K562 (cell line): ENCODE results near the gene MED16. TPM values are rescaled to one million over a fixed set of nuclear protein-coding genes. Genes with fewer than 3 reads are reported as not detected.

ENCODE experiments used
- BRD4 ChIP-seq: fragments of 200-600 bp; sonication (generic); IDR thresholded peaks from 2 replicates; pipeline ENCODE4 v1.6.1; 2017; ENCODE audit warnings: inconsistent platforms
- CXXC5 ChIP-seq: fragments of 250-450 bp; sonication (Bioruptor Pico); IDR thresholded peaks from 2 replicates; pipeline ENCODE4 v1.8.0; 2022; ENCODE audit warnings: inconsistent platforms, mild to moderate bottlenecking, moderate library complexity
- FOXA1 ChIP-seq: fragments of 450-650 bp; IDR thresholded peaks from 2 replicates; pipeline ENCODE4 v1.6.1; 2016; ENCODE audit warnings: mild to moderate bottlenecking, borderline replicate concordance
- HNRNPH1 ChIP-seq: fragments of 200-400 bp; formaldehyde crosslinking; optimal IDR thresholded peaks from 2 replicates; pipeline ENCODE3; 2017; ENCODE audit warnings: low read depth, mild to moderate bottlenecking, low read length, moderate library complexity
- IFI16 ChIP-seq: fragments of 250-450 bp; sonication (Bioruptor Pico); IDR thresholded peaks from 2 replicates; pipeline ENCODE4 v2.1.2; 2022; ENCODE audit warnings: mild to moderate bottlenecking, inconsistent platforms
- ILF3 ChIP-seq: fragments of 450-650 bp; IDR thresholded peaks from 2 replicates; pipeline ENCODE4 v1.6.1; 2018; ENCODE audit warnings: antibody characterized with exemption, mild to moderate bottlenecking, moderate library complexity, borderline replicate concordance
- JUNB ChIP-seq: fragments of 450-650 bp; formaldehyde crosslinking; conservative IDR thresholded peaks from 2 replicates; pipeline ENCODE4 v1.4.0; 2020; ENCODE audit warnings: mild to moderate bottlenecking
- KLF10 ChIP-seq: fragments of 250-450 bp; sonication (Bioruptor Pico); IDR thresholded peaks from 2 replicates; pipeline ENCODE4 v1.6.1; 2021; ENCODE audit warnings: matching md5 sums
- MCM2 ChIP-seq: fragments of 450-650 bp; IDR thresholded peaks from 2 replicates; pipeline ENCODE4 v1.6.1; 2017; ENCODE audit warnings: low read depth, mild to moderate bottlenecking
- MCM7 ChIP-seq, 2 experiments: fragments of 450-650 bp; IDR thresholded peaks; 2 replicates each; pipeline ENCODE4 v1.6.1; 2016 to 2018
- NFE2L1 ChIP-seq: fragments of 450-650 bp; IDR thresholded peaks from 2 replicates; pipeline ENCODE4 v1.6.1; 2016; ENCODE audit warnings: missing genetic modification characterization, low read depth, mild to moderate bottlenecking, missing compliant biosample characterization, moderate library complexity, borderline replicate concordance
- NFXL1 ChIP-seq: fragments of 450-650 bp; formaldehyde crosslinking; IDR thresholded peaks from 2 replicates; pipeline ENCODE4 v1.4.0; 2021; ENCODE audit warnings: mild to moderate bottlenecking
- RCOR1 ChIP-seq, 2 experiments: IDR thresholded peaks; 2 replicates each; pipeline ENCODE4 v1.6.1; 2012; ENCODE audit warnings: low read depth in 2 of 2, low read length in 2 of 2, borderline replicate concordance in 1 of 2, improper control_type of control experiment in 1 of 2
- SMARCA4 ChIP-seq: fragments of 450-650 bp; IDR thresholded peaks from 2 replicates; pipeline ENCODE4 v1.6.1; 2016
- ZKSCAN1 ChIP-seq: fragments of 150-350 bp; IDR thresholded peaks from 2 replicates; pipeline ENCODE4 v1.6.1; 2016; ENCODE audit warnings: low read depth, low read length
- ZNF431 ChIP-seq: sonication (generic); formaldehyde crosslinking; IDR thresholded peaks from 2 replicates; pipeline ENCODE4 v1.8.0; 2022; ENCODE audit warnings: mild to moderate bottlenecking, missing genetic modification reagents
- polyA plus RNA-seq, 8 experiments: library from polyadenylated mRNA; depleted of rRNA in 4 of 8; stranded (reverse) in 5 of 8; unstranded in 3 of 8; fragments of >200 nt; fragmentation: Nextera tagmentation in 2 of 8; fragmentation: Illumina TruSeq in 1 of 8; extraction: Ambion mirVana in 2 of 8; extraction: Trizol in 1 of 8; gene quantifications; 2 replicates each; pipeline versions ENCODE4 v1.2.1 to v1.2.3, GENCODE V29; 2011 to 2014; ENCODE audit warnings: inconsistent platforms in 1 of 8, missing spikeins in 1 of 8
- total RNA-seq, 7 experiments: library from RNA; depleted of rRNA in 6 of 7; stranded (reverse); fragments of >200 nt in 6 of 7; fragmentation: Illumina TruSeq in 2 of 7; extraction: Trizol in 2 of 7; gene quantifications; 2 replicates each; pipeline versions ENCODE4 v1.2.1 to v1.2.3, GENCODE V29; 2011 to 2021; ENCODE audit warnings: low replicate concordance in 1 of 7
- TF ChIP-seq, protein P1 (sequence below): IDR thresholded peaks from 3 replicates; pipeline ENCODE4 v1.6.1; 2011; ENCODE audit warnings: borderline replicate concordance, mild to moderate bottlenecking, moderate library complexity; ENCODE audit not compliant: insufficient read length; ENCODE audit errors: extremely low read depth
- TF ChIP-seq, protein P2 (sequence below), 3 experiments: fragments of 200-800 bp in 1 of 3; sonication (Bioruptor generic) in 1 of 3; sonication (generic) in 1 of 3; formaldehyde crosslinking in 1 of 3; IDR thresholded peaks; 2 replicates each; pipeline versions ENCODE4 v1.6.1 to v1.8.0; 2016 to 2022; ENCODE audit warnings: mild to moderate bottlenecking in 2 of 3, missing compliant biosample characterization in 2 of 3, missing genetic modification characterization in 2 of 3, missing genetic modification reagents in 1 of 3
- TF ChIP-seq, protein P3 (sequence below): IDR thresholded peaks from 2 replicates; pipeline ENCODE4 v1.6.1; 2014; ENCODE audit warnings: antibody characterized with exemption
- TF ChIP-seq, protein P4 (sequence below): sonication (generic); formaldehyde crosslinking; IDR thresholded peaks from 2 replicates; pipeline ENCODE4 v1.8.0; 2022; ENCODE audit warnings: missing genetic modification reagents, mild to moderate bottlenecking, borderline replicate concordance

MED16 gene
- total and polyA plus RNA-seq, 9 of the 15 experiments (the other 6 are each of a cell fraction or from before 2014, with no cell fraction given), result 0.89 to 59.9 (median 8.6) TPM

DNA sequence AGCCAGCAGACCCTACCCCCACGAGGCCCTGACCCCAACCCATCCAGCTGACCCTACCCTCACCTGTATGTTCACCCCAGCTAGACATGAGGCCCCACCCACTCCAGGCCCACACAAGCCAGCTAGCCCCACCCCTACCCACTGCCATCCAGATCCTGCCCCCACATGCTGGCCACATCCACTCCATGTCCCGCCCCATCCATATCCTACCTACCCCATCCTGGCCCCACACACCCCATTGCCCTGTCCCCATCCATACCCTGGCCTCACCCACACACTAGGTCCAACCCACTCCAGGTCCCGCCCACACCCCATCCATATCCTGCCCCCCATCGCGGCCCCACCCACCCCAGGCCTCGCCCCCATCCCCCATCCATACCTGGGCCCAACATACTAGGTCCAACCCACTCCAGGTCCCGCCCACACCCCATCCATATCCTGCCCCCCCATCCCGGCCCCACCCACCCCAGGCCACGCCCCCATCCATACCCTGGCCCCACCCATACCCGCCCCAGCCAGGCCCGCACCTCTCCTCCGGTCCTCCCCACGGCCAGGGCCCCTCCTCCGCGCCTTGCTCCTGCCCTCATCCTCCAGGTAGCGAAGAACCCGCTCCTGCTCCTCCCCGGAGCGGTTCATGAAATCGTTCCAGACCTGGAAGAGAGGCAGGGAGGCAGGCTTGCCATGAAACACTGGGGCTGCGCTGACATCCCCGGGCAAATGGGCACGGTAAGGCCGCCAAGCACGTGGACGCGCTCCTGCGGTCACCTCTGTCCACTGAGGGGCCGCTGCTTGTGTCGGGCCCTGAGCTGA is 7.5 kb upstream of the MED16 start (continued):
- TF ChIP-seq NFE2L1 (tag), result no peak
- no peak for TF ChIP-seq NFXL1 (CRISPR knock-in tag)
- TF ChIP-seq, protein P1, sequence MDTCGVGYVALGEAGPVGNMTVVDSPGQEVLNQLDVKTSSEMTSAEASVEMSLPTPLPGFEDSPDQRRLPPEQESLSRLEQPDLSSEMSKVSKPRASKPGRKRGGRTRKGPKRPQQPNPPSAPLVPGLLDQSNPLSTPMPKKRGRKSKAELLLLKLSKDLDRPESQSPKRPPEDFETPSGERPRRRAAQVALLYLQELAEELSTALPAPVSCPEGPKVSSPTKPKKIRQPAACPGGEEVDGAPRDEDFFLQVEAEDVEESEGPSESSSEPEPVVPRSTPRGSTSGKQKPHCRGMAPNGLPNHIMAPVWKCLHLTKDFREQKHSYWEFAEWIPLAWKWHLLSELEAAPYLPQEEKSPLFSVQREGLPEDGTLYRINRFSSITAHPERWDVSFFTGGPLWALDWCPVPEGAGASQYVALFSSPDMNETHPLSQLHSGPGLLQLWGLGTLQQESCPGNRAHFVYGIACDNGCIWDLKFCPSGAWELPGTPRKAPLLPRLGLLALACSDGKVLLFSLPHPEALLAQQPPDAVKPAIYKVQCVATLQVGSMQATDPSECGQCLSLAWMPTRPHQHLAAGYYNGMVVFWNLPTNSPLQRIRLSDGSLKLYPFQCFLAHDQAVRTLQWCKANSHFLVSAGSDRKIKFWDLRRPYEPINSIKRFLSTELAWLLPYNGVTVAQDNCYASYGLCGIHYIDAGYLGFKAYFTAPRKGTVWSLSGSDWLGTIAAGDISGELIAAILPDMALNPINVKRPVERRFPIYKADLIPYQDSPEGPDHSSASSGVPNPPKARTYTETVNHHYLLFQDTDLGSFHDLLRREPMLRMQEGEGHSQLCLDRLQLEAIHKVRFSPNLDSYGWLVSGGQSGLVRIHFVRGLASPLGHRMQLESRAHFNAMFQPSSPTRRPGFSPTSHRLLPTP, result no peak
- no peak for TF ChIP-seq IFI16 (CRISPR knock-in tag)
- peak; percentile 34; the same call in 1 of the 2 replicates for TF ChIP-seq CXXC5 (CRISPR knock-in tag)
- no peak for TF ChIP-seq ZKSCAN1
- TF ChIP-seq SMARCA4, result no peak
- no peak for TF ChIP-seq JUNB (CRISPR knock-in tag)
- TF ChIP-seq, protein P2, sequence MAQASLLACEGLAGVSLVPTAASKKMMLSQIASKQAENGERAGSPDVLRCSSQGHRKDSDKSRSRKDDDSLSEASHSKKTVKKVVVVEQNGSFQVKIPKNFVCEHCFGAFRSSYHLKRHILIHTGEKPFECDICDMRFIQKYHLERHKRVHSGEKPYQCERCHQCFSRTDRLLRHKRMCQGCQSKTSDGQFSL (CRISPR knock-in tag; IDR thresholded peaks at IDR 0.05), result no peak
- TF ChIP-seq, protein P2 (tag; IDR thresholded peaks at IDR 0.05), result peak in 1 of 2 experiments; percentile 32; a peak in 1 of 4 replicates
- no peak for TF ChIP-seq FOXA1
- 0 out of 4 replicates have a peak, but pooled peaks of 1 of the 2 experiments have one; percentile 9 for TF ChIP-seq RCOR1 (IDR thresholded peaks at IDR 0.05; ENCODE audit: borderline replicate concordance in 1 of 2, low read depth in 2 of 2, low read length in 2 of 2)
- TF ChIP-seq, protein P3, sequence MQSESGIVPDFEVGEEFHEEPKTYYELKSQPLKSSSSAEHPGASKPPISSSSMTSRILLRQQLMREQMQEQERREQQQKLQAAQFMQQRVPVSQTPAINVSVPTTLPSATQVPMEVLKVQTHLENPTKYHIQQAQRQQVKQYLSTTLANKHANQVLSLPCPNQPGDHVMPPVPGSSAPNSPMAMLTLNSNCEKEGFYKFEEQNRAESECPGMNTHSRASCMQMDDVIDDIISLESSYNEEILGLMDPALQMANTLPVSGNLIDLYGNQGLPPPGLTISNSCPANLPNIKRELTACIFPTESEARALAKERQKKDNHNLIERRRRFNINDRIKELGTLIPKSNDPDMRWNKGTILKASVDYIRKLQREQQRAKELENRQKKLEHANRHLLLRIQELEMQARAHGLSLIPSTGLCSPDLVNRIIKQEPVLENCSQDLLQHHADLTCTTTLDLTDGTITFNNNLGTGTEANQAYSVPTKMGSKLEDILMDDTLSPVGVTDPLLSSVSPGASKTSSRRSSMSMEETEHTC, result no peak
- no peak for TF ChIP-seq MCM7 (IDR thresholded peaks at IDR 0.05)
- TF ChIP-seq ILF3, result no peak
- TF ChIP-seq BRD4, result no peak
- no peak for TF ChIP-seq HNRNPH1
- TF ChIP-seq ZNF431 (CRISPR knock-in tag), result no peak
- no peak for TF ChIP-seq KLF10 (CRISPR knock-in tag)
- TF ChIP-seq, protein P4, sequence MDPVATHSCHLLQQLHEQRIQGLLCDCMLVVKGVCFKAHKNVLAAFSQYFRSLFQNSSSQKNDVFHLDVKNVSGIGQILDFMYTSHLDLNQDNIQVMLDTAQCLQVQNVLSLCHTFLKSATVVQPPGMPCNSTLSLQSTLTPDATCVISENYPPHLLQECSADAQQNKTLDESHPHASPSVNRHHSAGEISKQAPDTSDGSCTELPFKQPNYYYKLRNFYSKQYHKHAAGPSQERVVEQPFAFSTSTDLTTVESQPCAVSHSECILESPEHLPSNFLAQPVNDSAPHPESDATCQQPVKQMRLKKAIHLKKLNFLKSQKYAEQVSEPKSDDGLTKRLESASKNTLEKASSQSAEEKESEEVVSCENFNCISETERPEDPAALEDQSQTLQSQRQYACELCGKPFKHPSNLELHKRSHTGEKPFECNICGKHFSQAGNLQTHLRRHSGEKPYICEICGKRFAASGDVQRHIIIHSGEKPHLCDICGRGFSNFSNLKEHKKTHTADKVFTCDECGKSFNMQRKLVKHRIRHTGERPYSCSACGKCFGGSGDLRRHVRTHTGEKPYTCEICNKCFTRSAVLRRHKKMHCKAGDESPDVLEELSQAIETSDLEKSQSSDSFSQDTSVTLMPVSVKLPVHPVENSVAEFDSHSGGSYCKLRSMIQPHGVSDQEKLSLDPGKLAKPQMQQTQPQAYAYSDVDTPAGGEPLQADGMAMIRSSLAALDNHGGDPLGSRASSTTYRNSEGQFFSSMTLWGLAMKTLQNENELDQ (CRISPR knock-in tag), result no peak
- TF ChIP-seq MCM2, result peak; percentile 75; the same call in 1 of the 2 replicates
